Left colon (tissue), 2 donors: ENCODE data around the gene RASEF. TPM values are rescaled to one million over a fixed set of nuclear protein-coding genes. Genes with fewer than 3 reads are reported as not detected.
"Not testable (repeated sequence)": the region's sequence is repeated elsewhere in the genome, so short reads cannot be mapped to it uniquely, and the experiment has no call there.

Source experiments
- ATAC-seq: fragments of 200-7000 bp; cut with Tn5 transposase; one replicate; pipeline ENCODE4 v1.9.1; 2020; ENCODE audit warnings: mild to moderate bottlenecking, moderate library complexity
- DNase-seq, 2 donors: peaks; one replicate each; pipeline ENCODE4 v3.0.0-alpha.2; 2020
- intact Hi-C, 2 donors: fragments of 100-400 bp; cut with DNase I in 1 of 2; cut with micrococcal nuclease in 1 of 2; formaldehyde crosslinking; loops; one replicate each; pipeline versions ENCODE4 v1.11.2 to v1.14.0; 2022; cut with DNase I, micrococcal nuclease
- total RNA-seq, 2 donors: library from RNA; stranded (reverse); fragmentation: NEBNext Ultra II Directional; extraction: Animal tissue kit (Norgen Biotek cat#: 25700); gene quantifications; one replicate each; pipeline ENCODE4 v1.2.1, GENCODE V29; 2021
- donor health status: DM: no; HTN: no; CAD: no.
- donor health status: DM: yes; HTN: yes; CAD: no.

The RASEF gene
- total RNA-seq, 2 donors from 2014 or later = 51.1 to 54.6 TPM

DNA sequence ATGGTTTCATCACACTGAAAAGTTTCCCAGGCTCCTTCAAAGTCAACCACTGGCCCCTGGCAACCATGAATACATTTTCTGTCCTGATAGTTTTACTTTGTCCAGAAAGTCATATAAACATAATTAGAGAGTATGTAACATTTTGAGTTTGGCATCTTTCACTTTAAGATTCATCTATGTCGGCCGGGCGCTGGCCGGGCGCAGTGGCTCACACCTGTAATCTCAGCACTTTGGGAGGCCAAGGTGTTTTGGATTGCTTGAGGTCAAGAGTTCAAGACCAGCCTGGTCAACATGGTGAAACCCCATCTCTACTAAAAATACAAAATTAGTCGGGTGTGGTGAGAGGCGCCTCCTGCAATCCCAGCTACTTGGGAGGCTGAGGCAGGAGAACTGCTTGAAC, 126.4 kb downstream of the RASEF start:
- DNase-seq, ATAC-seq, intact Hi-C loops: not testable (repeated sequence)

DNA sequence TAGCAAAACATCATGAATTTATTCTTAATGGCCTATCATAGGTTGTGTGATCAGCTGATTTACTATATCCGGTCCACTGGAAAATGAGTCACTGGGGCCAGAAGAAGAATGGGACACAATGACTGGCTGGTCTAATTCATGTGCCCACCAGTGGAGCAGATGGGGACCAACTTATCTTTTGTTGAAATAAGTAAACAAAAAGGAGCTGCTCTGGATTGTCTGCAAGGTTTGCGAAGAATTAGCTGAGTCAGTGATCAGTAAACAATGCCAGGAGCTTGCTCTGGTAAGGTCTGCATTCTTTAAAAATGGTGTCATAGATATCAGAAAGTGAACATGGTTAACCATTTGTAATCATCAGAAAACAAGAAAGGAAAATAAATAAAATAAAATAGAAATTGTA, 128.0 kb downstream of the RASEF start:
- intact Hi-C loops = no loop called here
- no peak for DNase-seq
- ATAC-seq = no peak

DNA sequence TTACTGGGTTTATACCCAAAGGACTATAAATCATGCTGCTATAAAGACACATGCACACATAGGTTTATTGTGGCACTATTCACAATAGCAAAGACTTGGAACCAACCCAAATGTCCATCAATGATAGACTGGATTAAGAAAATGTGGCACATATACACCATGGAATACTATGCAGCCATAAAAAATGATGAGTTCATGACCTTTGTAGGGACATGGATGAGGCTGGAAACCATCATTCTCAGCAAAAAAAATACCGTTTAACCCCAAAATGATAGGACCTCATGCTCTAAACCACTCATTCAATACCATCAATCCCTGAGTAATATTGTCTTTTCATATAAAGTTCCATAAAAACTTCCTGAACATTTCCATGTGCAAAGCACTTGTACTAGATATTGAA, 128.9 kb downstream of the RASEF start:
- DNase-seq, intact Hi-C loops, ATAC-seq: not testable (repeated sequence)

DNA sequence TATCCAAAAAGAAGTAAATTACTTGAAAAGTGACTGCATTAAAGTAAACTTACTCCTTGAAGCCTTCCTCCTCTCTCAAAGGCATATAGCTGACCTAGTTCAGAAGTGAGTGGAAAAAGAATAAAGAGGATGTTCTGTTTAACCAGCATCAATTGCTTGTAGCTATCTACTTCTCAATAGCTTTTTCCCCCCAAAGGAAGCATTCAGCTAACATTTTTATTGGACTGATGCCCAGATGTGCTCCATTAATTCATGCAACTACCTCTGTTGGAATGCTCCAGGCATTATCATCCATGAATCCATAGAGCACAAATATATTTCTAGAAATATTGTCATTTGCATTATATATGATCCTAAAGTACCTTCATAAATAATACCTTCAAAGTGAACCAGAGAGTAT, 132.8 kb downstream of the RASEF start:
- DNase-seq (no peak), ATAC-seq (no peak)
- intact Hi-C loops = no loop called here
